Activated CD4-positive, CD25-positive, alpha-beta regulatory T cell treated with anti-CD3 and anti-CD28 coated beads, Interleukin-2, amount 50 U/mL, for 72 hours (primary cell): ENCODE results near the gene GPHA2.

ENCODE experiments used
- DNase-seq: peaks from one replicate; pipeline ENCODE4 v3.0.0; 2021

Gene GPHA2

GRCh38 chr11:64929625-64930024 is 6.1 kb downstream of the GPHA2 start:
- DNase-seq, result no peak

- DNase-seq, result no peak
Observed at GRCh38 chr11:64928957-64929356, 6.7 kb downstream of the GPHA2 start.

GRCh38 chr11:64926689-64927088 is 9.0 kb downstream of the GPHA2 start:
- no peak for DNase-seq

- no peak for DNase-seq
Observed at GRCh38 chr11:64925536-64926436, 9.9 kb downstream of the GPHA2 start.

GRCh38 chr11:64924910-64925284 is 10.8 kb downstream of the GPHA2 start:
- peak; percentile 39 for DNase-seq

- peak; percentile 81 for DNase-seq
Observed at GRCh38 chr11:64923944-64924909, 11.5 kb downstream of the GPHA2 start, which contains the start of gene PPP2R5B. Gene PPP2R5B, plus strand, starts transcription at chr11:64924689. Its CDS starts 1,046 bp downstream, at chr11:64925735.

GRCh38 chr11:64923151-64923661 is 12.5 kb downstream of the GPHA2 start:
- DNase-seq, result no peak

GRCh38 chr11:64921384-64921783 is 14.3 kb downstream of the GPHA2 start:
- no peak for DNase-seq

- no peak for DNase-seq
Observed at GRCh38 chr11:64920124-64920523, 15.6 kb downstream of the GPHA2 start.

- DNase-seq, result no peak
Observed at GRCh38 chr11:64919627-64920026, 16.1 kb downstream of the GPHA2 start.

GRCh38 chr11:64918017-64918416 is 17.7 kb downstream of the GPHA2 start:
- no peak for DNase-seq

- no peak for DNase-seq
Observed at GRCh38 chr11:64917663-64917995, 18.1 kb downstream of the GPHA2 start.

GRCh38 chr11:64916775-64917662 is 18.7 kb downstream of the GPHA2 start, which contains the start of gene ATG2A:
Gene ATG2A, minus strand, starts transcription at chr11:64917209. Its CDS starts 74 bp downstream, at chr11:64917135.
- DNase-seq, result peak; percentile 98

- DNase-seq, result peak; percentile 41
Observed at GRCh38 chr11:64916040-64916774, 19.5 kb downstream of the GPHA2 start.

GRCh38 chr11:64915376-64915887 is 20.3 kb downstream of the GPHA2 start:
- DNase-seq, result no peak

- no peak for DNase-seq
Observed at GRCh38 chr11:64914123-64914522, 21.6 kb downstream of the GPHA2 start.

GRCh38 chr11:64913171-64913727 is 22.4 kb downstream of the GPHA2 start:
- DNase-seq, result no peak

- no peak for DNase-seq
Observed at GRCh38 chr11:64911689-64912088, 24.0 kb downstream of the GPHA2 start.

GRCh38 chr11:64911142-64911541 is 24.6 kb downstream of the GPHA2 start:
- DNase-seq, result no peak

GRCh38 chr11:64910451-64911093 is 25.1 kb downstream of the GPHA2 start:
- no peak for DNase-seq
